GM19372 (cell line): ENCODE measurements around the gene CCDC169.

Experiments
- ATAC-seq: cut with Tn5 transposase; IDR thresholded peaks from one replicate; pipeline ENCODE4 v1.9.1; 2021; ENCODE audit warnings: mild to moderate bottlenecking, low read depth, moderate library complexity; ENCODE audit not compliant: unreplicated experiment

The CCDC169 gene

GRCh38 chr13:36248700-36249099 is 48.9 kb downstream of the CCDC169 start:
- no peak for ATAC-seq

DNA sequence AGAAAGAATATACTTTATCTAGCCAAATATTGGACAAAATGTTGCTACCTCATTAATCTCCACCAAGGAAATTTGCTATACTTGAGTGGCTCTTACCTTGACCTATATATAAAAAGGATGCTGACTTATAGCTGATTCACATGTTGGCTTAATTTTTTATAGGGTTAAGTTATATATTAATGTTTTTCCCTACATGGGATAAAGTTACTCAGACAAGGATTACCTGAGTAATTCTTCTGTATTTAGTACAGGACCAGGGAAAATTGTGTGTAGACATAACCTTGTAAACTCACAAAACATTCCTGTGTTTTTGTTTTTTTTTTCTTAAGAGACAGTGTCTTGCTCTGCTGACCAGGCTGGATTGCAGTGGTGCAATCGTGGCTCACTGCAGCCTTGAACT is 52.6 kb downstream of the CCDC169 start:
- ATAC-seq = no peak

DNA sequence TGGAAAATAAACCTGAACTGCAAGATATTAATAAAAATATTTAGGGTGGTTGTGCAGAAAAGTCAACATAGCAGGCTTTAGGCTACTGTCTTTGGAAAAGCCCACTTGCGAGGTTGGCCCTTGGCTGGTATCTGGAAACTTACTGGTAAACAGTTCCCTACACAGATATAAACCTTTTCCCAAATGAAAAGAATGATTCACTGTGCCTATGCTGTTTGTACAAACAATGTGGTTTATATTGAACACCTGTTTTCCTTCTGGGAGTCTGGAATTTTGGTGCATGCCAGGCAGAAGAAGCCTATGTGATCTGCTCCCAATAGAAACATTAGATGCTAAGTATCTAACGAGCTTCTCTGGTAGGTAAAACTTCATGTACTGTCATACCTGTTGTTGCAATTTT is 53.5 kb downstream of the CCDC169 start:
- ATAC-seq = no peak

DNA sequence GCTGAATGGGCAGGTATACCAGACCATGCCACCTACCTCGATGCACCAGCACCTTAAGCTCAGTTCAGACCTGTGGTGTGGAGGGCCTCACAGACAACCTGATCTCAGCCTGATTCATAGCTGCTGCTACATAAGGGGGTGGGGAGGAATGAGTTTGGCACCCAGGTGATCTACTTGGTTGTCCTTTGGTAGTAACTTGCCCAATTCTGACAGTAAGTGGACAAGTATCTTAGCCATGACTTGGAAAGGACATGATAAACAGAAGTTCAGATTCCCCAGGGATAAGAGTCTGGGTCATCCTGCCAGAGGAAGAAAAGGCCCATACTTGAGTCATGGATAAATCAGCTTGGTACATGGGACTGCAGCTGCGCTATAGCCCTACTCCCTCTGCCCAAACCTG is 54.9 kb downstream of the CCDC169 start:
- no peak for ATAC-seq

- no peak for ATAC-seq
Measured at GRCh38 chr13:36231236-36231635, 66.4 kb downstream of the CCDC169 start.

DNA sequence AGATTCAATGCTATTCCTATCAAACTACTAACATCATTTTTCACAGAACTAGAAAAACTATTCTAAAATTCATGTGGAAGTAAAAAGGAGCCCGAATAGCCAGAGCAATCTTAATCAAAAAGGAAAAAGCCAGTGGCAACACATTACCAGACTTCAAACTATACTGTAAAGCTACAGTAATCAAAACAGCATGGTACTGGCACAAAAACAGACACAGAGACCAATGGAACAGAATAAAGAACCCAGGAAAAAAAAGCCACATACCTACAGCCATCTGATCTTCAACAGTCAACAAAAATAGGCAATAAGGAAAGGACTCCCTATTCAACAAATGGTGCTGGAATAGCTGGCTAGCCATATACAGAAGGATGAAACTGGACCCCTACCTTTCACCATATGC is 72.9 kb downstream of the CCDC169 start:
- ATAC-seq = no peak

GRCh38 chr13:36219883-36220282 is 77.7 kb downstream of the CCDC169 start:
- no peak for ATAC-seq

DNA sequence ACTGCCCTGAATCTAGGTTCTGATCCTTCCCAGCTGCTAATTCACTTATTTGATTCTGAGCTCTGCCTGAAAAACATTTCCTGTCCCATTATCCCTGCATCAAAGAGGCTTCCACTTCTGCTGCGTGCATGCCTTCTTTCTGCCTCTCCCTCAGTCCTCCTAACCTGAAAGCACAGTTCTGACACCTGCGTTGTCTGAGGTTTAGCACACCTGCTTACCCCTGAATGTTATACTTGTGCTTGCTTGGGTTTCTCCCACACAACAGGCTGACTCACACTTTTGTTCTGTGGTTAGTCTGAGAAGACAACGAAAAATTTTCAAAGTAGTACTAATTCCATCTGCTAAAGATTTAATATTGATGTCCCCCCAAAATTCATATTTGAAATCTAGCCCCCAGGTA is 80.2 kb downstream of the CCDC169 start:
- no peak for ATAC-seq

DNA sequence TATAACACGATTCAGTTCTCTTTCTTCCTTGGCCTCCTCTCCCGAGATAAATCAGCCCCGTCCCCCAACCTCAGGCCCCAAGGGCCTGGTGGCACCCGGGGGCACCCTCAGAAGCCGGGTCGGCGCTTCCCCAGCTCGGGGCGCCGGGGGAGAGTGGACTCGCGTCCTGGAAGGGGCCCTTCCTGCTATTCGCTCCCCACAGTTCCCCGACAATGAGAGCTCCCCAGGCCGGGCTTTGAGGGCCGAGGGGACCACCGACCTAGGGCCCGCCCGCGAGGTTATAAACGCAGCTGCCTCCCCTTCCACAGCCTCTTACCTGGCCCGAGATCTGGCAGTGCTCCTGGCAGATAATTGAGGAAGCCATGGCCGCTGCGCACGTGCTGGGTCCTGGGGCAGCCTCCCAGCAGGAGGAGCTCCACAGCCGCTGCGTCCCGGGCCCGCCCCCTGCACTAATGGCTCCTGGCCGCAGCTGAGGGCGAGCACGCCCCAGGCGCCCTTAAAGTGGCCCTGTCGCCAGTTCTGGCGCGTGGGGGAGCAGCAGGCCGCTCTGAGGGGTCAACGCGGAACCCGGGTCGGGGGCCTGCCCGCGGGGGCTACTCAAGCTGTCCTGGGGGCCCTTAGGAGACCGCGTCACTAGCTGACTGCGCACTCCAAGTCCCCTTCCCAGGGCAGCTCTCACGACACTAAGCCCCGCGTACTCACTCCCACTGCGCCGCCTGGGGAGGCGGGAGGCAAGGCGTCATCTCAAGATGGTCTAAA is 83.3 kb downstream of the CCDC169 start, which contains the start of gene SOHLH2:
Gene SOHLH2 (minus strand): TSS at position 394 of the 759 bp plus-strand sequence. CDS start 30 bp downstream, at position 364.
- no peak for ATAC-seq

- no peak for ATAC-seq
Measured at GRCh38 chr13:36212789-36213188, 84.8 kb downstream of the CCDC169 start.

DNA sequence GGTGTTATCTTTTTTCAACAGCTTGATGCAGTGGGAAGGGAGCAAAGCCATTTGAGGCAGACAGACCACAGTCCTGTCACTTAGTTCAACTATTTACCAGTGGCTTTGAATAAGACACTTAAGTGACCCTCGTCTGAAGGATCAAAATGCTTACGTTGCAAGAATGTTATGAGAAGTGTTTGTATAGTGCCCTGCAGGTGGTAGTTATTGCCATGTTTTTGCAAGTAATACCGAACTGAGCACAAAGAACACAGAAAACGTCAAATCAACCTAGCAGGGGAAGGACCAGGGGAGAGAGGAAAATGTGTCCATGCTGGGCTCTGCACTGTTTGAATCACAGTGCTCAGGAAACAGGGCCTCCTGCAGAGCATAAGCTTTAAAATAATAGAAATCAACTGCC is 86.0 kb downstream of the CCDC169 start:
- ATAC-seq = no peak

DNA sequence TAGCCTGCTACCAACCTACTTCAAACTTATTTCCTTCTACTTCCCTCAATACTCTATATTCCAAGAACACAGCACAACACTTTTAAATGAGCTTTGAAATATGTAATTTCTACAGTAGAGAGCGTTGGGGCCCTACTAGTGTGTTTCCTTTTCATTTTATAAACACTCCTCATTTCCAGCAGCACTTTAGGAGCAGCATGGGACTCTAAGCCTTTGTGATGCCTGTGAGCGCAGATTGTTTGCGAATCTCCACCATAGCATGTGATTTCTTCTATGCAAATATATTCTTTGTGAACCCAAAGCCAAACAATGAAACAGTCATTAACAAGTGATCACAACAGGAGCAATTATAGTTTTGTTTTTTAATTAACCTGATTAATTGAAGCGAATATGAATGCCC is 86.9 kb downstream of the CCDC169 start:
- no peak for ATAC-seq

DNA sequence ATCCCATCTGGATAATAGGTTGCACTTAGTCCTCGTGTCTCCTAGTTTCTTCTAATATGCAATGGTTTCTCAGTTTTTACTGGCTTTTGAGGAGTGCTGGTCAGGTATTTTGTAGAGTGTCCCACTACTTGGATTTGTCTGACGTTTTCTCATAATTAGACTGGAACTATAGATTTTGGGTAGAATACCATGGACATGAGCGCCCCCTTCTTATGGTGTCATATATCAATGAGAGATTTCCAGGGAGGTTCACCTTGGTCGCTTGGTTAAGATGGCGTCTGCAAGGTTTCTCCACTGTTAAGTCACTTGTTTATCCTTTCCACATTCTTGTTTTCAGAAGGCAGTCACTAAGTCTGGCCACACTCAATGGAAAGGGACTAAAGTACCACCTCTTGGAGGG is 89.9 kb downstream of the CCDC169 start:
- no peak for ATAC-seq

DNA sequence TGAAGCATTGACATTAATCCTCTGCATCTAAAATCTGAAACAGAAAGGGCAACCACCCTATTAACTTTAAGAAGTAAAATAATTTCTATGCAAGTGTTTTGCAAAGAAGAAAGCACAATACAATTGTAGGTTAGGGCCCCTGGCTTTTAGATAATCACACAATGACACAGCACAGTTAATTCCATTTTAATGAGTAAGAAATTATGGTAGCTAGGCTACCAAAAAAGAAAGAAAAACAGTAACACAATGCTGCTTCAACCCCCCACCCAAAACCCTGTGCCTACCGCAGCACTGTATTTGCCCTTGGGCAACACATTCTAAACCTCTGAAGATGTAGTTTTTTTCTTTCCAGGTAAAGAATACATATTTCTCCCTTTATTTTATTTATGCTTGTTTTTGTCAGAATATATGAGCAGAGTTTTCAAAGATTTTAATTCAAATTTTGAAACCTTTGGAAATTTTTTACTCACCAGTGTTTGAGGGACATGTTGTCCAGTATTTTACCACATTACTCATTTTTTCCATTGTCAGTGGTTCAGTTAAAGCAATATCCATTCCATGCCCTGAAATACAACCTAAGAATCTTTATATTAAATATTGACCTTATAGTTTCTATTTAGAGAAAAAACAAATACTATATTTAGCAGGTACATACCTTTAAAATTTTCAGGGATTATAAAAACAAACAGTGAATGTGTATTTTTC is 104.3 kb downstream of the CCDC169 start:
- ATAC-seq = no peak

DNA sequence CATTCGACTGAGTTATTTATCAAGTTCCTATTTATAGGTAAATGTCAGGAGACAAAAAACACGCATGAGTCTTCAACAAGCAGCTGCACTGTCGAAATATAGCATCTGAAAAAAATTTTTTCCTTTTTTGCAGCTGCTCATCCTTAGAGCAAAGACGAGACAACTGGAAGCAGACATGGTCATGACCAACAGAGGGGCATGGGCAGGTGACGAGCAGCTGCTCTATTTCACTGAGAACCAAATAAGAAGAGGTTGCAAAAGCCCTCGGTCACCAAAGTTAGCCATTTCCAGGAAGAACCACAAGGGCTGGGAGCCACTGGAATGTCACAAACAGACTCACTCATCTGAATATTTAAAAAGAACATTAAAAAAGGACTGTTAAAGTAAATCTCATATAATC is 105.4 kb downstream of the CCDC169 start:
- ATAC-seq = no peak

- ATAC-seq = no peak
Measured at GRCh38 chr13:36190771-36191170, 106.8 kb downstream of the CCDC169 start.

DNA sequence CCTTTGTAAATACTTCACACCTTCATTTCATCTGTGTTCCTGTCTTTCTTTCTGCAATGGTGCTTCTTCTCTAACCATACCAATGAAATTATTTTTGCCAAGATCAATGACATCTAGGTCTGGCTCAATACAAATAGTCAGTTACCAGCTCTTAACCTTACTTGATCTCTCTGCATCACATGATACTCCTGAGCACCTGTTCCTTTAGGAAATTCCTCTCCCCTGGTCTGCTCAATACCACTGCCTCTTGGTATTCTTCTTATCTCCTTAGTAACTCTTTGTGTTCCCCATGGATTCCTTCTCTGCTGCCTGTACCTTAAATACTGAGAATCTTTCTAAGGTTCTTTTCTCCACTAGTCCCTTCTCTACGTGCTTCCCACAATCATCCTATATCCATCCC is 109.2 kb downstream of the CCDC169 start:
- ATAC-seq = no peak

- ATAC-seq = no peak
Measured at GRCh38 chr13:36183901-36184300, 113.7 kb downstream of the CCDC169 start.
